HepG2 (cell line): ENCODE measurements around the gene CDK10. TPM values are rescaled to one million over a fixed set of nuclear protein-coding genes. Genes with fewer than 3 reads are reported as not detected.

Source experiments
- FOXJ3 ChIP-seq: sonication (generic); formaldehyde crosslinking; IDR thresholded peaks from 2 replicates; pipeline ENCODE4 v1.4.0; 2020; ENCODE audit warnings: missing genetic modification reagents, mild to moderate bottlenecking, borderline replicate concordance
- FOXK1 ChIP-seq: sonication (generic); formaldehyde crosslinking; IDR thresholded peaks from 2 replicates; pipeline ENCODE4 v1.4.0; 2020; ENCODE audit warnings: low read depth, missing genetic modification reagents, borderline replicate concordance
- KLF16 ChIP-seq, 2 experiments: sonication (generic) in 1 of 2; formaldehyde crosslinking in 1 of 2; IDR thresholded peaks; 2 replicates each; pipeline versions ENCODE4 v1.6.1 to v1.8.0; 2016 to 2023; ENCODE audit warnings: missing genetic modification reagents in 2 of 2, missing compliant biosample characterization in 1 of 2
- NR1H2 ChIP-seq: sonication (generic); formaldehyde crosslinking; IDR thresholded peaks from 2 replicates; pipeline ENCODE4 v1.8.1; 2022; ENCODE audit warnings: low read depth, missing genetic modification reagents, borderline replicate concordance
- PHF8 ChIP-seq: sonication (generic); formaldehyde crosslinking; IDR thresholded peaks from 2 replicates; pipeline ENCODE4 v1.5.0; 2020; ENCODE audit warnings: missing genetic modification reagents
- STAG1 ChIP-seq: sonication (generic); formaldehyde crosslinking; IDR thresholded peaks from 2 replicates; pipeline ENCODE4 v1.4.0; 2020; ENCODE audit warnings: missing genetic modification reagents
- TBP ChIP-seq: sonication (generic); formaldehyde crosslinking; IDR thresholded peaks from 2 replicates; pipeline ENCODE4 v1.5.0; 2020; ENCODE audit warnings: missing genetic modification reagents
- ZEB1 ChIP-seq: IDR thresholded peaks from 2 replicates; pipeline ENCODE4 v1.6.1; 2012; ENCODE audit warnings: mild to moderate bottlenecking, low read depth, inconsistent platforms; ENCODE audit not compliant: insufficient replicate concordance
- ZKSCAN1 ChIP-seq: fragments of 150-350 bp; IDR thresholded peaks from 2 replicates; pipeline ENCODE4 v1.6.1; 2014; ENCODE audit warnings: low read length
- ZKSCAN8 ChIP-seq: IDR thresholded peaks from 2 replicates; pipeline ENCODE4 v1.6.1; 2016; ENCODE audit warnings: borderline replicate concordance, missing genetic modification reagents, missing compliant biosample characterization
- ZNF329 ChIP-seq: sonication (generic); formaldehyde crosslinking; IDR thresholded peaks from 2 replicates; pipeline ENCODE4 v1.9.0; 2021; ENCODE audit warnings: low read depth, mild to moderate bottlenecking, missing genetic modification reagents
- ZSCAN25 ChIP-seq: sonication (generic); formaldehyde crosslinking; IDR thresholded peaks from 2 replicates; pipeline ENCODE4 v1.8.0; 2022; ENCODE audit warnings: mild to moderate bottlenecking, missing genetic modification reagents
- polyA plus RNA-seq, 8 experiments: library from polyadenylated mRNA; depleted of rRNA in 3 of 8; stranded (reverse) in 7 of 8; unstranded in 1 of 8; fragments of >200 nt; fragmentation: Illumina TruSeq in 4 of 8; extraction: Trizol in 4 of 8; gene quantifications; 2 replicates each; pipeline versions ENCODE4 v1.2.1 to v1.2.3, GENCODE V29; 2011 to 2016; ENCODE audit warnings: low read depth in 4 of 8, missing spikeins in 1 of 8, mixed read lengths in 1 of 8; ENCODE audit not compliant: insufficient read depth in 1 of 8
- total RNA-seq, 5 experiments: library from RNA; depleted of rRNA; stranded (reverse); fragments of >200 nt; fragmentation: Illumina TruSeq; extraction: Trizol; gene quantifications; 2 replicates each; pipeline ENCODE4 v1.2.3, GENCODE V29; 2016; ENCODE audit warnings: low read depth in 1 of 5
- TF ChIP-seq, protein P1 (sequence below): sonication (generic); formaldehyde crosslinking; IDR thresholded peaks from 2 replicates; pipeline ENCODE4 v1.5.1; 2020; ENCODE audit warnings: mild to moderate bottlenecking, missing genetic modification reagents, borderline replicate concordance
- TF ChIP-seq, protein P2 (sequence below): sonication (generic); formaldehyde crosslinking; IDR thresholded peaks from 2 replicates; pipeline ENCODE4 v1.4.0; 2020; ENCODE audit warnings: missing genetic modification reagents, borderline replicate concordance
- TF ChIP-seq, protein P3 (sequence below): sonication (generic); formaldehyde crosslinking; conservative IDR thresholded peaks from 2 replicates; pipeline ENCODE4 v1.8.0; 2022; ENCODE audit warnings: mild to moderate bottlenecking, moderate library complexity, missing genetic modification reagents
- TF ChIP-seq, protein P4 (sequence below): sonication (generic); formaldehyde crosslinking; IDR thresholded peaks from 2 replicates; pipeline ENCODE4 v1.4.0; 2020; ENCODE audit warnings: mild to moderate bottlenecking, low read depth, missing genetic modification reagents

Gene CDK10
- total and polyA plus RNA-seq, 2 of the 13 experiments (the other 11 are each of a cell fraction or from before 2014, with no cell fraction given): 2.5 to 3.9 TPM

DNA sequence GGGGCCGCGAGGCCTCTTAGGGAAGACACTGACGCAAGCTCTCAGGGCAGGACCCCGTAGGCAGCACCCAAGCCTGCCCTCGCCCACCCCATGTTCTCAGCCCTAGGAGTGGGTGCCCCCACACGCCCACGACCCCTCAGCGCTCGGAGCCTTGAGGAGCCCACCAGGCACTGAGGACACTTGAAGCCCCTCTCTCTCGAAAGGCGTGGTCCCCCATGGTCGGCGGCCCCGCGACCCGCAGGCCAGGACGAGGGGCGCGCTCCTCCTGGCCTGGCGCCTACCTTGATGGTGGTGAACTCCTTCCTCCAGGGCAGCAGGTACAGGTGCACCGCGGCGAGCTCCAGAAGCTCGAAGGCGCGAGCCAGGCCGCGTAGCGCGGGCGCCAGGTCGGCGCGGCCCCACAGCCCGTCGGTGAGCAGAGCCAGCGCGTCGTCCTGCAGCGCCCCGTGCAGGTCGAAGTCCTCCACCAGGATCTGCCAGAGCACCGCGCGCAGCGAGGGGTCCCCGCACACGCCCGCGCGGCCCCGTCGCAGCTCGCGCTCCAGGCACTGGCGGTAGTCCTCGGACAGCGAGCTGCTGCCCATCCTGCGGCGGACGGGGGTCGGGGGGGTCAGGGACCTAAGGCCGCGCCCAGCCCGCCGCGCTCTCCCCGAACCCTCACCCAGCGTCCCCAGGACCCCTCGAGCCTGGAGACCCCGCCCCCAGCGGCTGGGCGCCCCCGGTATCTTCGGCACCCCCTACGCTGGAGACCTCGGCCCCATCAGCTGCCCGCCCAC, 14.3 kb downstream of the CDK10 start (continued):
- TF ChIP-seq, protein P1, sequence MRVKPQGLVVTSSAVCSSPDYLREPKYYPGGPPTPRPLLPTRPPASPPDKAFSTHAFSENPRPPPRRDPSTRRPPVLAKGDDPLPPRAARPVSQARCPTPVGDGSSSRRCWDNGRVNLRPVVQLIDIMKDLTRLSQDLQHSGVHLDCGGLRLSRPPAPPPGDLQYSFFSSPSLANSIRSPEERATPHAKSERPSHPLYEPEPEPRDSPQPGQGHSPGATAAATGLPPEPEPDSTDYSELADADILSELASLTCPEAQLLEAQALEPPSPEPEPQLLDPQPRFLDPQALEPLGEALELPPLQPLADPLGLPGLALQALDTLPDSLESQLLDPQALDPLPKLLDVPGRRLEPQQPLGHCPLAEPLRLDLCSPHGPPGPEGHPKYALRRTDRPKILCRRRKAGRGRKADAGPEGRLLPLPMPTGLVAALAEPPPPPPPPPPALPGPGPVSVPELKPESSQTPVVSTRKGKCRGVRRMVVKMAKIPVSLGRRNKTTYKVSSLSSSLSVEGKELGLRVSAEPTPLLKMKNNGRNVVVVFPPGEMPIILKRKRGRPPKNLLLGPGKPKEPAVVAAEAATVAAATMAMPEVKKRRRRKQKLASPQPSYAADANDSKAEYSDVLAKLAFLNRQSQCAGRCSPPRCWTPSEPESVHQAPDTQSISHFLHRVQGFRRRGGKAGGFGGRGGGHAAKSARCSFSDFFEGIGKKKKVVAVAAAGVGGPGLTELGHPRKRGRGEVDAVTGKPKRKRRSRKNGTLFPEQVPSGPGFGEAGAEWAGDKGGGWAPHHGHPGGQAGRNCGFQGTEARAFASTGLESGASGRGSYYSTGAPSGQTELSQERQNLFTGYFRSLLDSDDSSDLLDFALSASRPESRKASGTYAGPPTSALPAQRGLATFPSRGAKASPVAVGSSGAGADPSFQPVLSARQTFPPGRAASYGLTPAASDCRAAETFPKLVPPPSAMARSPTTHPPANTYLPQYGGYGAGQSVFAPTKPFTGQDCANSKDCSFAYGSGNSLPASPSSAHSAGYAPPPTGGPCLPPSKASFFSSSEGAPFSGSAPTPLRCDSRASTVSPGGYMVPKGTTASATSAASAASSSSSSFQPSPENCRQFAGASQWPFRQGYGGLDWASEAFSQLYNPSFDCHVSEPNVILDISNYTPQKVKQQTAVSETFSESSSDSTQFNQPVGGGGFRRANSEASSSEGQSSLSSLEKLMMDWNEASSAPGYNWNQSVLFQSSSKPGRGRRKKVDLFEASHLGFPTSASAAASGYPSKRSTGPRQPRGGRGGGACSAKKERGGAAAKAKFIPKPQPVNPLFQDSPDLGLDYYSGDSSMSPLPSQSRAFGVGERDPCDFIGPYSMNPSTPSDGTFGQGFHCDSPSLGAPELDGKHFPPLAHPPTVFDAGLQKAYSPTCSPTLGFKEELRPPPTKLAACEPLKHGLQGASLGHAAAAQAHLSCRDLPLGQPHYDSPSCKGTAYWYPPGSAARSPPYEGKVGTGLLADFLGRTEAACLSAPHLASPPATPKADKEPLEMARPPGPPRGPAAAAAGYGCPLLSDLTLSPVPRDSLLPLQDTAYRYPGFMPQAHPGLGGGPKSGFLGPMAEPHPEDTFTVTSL (CRISPR knock-in tag): peak; percentile 54; the same call in 1 of the 2 replicates
- TF ChIP-seq ZEB1 (no peak), ZKSCAN8 (no peak), ZKSCAN1 (no peak), STAG1 (CRISPR knock-in tag) (peak; percentile 82), FOXJ3 (no peak), PHF8 (CRISPR knock-in tag) (peak; percentile 54), TBP (CRISPR knock-in tag) (0 out of 2 replicates have a peak, but pooled peaks have one; percentile 28), FOXK1 (peak; percentile 14; the same call in 1 of the 2 replicates), ZNF329 (CRISPR knock-in tag) (no peak), NR1H2 (CRISPR knock-in tag) (no peak), ZSCAN25 (CRISPR knock-in tag) (0 out of 2 replicates have a peak, but pooled peaks have one; percentile 57), KLF16 (CRISPR knock-in tag; IDR thresholded peaks at IDR 0.05) (0 out of 4 replicates have a peak, but pooled peaks of 1 of the 2 experiments have one; percentile 26)
- TF ChIP-seq, protein P2, sequence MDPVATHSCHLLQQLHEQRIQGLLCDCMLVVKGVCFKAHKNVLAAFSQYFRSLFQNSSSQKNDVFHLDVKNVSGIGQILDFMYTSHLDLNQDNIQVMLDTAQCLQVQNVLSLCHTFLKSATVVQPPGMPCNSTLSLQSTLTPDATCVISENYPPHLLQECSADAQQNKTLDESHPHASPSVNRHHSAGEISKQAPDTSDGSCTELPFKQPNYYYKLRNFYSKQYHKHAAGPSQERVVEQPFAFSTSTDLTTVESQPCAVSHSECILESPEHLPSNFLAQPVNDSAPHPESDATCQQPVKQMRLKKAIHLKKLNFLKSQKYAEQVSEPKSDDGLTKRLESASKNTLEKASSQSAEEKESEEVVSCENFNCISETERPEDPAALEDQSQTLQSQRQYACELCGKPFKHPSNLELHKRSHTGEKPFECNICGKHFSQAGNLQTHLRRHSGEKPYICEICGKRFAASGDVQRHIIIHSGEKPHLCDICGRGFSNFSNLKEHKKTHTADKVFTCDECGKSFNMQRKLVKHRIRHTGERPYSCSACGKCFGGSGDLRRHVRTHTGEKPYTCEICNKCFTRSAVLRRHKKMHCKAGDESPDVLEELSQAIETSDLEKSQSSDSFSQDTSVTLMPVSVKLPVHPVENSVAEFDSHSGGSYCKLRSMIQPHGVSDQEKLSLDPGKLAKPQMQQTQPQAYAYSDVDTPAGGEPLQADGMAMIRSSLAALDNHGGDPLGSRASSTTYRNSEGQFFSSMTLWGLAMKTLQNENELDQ (CRISPR knock-in tag): no peak
- TF ChIP-seq, protein P3, sequence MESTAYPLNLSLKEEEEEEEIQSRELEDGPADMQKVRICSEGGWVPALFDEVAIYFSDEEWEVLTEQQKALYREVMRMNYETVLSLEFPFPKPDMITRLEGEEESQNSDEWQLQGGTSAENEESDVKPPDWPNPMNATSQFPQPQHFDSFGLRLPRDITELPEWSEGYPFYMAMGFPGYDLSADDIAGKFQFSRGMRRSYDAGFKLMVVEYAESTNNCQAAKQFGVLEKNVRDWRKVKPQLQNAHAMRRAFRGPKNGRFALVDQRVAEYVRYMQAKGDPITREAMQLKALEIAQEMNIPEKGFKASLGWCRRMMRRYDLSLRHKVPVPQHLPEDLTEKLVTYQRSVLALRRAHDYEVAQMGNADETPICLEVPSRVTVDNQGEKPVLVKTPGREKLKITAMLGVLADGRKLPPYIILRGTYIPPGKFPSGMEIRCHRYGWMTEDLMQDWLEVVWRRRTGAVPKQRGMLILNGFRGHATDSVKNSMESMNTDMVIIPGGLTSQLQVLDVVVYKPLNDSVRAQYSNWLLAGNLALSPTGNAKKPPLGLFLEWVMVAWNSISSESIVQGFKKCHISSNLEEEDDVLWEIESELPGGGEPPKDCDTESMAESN (CRISPR knock-in tag): peak; percentile 90
- TF ChIP-seq, protein P4, sequence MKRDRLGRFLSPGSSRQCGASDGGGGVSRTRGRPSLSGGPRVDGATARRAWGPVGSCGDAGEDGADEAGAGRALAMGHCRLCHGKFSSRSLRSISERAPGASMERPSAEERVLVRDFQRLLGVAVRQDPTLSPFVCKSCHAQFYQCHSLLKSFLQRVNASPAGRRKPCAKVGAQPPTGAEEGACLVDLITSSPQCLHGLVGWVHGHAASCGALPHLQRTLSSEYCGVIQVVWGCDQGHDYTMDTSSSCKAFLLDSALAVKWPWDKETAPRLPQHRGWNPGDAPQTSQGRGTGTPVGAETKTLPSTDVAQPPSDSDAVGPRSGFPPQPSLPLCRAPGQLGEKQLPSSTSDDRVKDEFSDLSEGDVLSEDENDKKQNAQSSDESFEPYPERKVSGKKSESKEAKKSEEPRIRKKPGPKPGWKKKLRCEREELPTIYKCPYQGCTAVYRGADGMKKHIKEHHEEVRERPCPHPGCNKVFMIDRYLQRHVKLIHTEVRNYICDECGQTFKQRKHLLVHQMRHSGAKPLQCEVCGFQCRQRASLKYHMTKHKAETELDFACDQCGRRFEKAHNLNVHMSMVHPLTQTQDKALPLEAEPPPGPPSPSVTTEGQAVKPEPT (CRISPR knock-in tag): 0 out of 2 replicates have a peak, but pooled peaks have one; percentile 15
